OCI-LY3 (cell line): Measurements from ENCODE around the gene KATNAL2.

Source experiments
- CTCF ChIP-seq: fragments of 200-600, 300-600 bp; sonication (generic); IDR thresholded peaks from 2 replicates; pipeline ENCODE4 v1.5.1; 2014; ENCODE audit warnings: antibody characterized with exemption, low read length, low read depth
- EZH2phosphoT487 ChIP-seq: fragments of 200-600 bp; shearing (Covaris generic); IDR thresholded peaks from 2 replicates; pipeline ENCODE4 v1.6.1; 2018; ENCODE audit warnings: antibody characterized with exemption, mixed run types, low read depth

DNA sequence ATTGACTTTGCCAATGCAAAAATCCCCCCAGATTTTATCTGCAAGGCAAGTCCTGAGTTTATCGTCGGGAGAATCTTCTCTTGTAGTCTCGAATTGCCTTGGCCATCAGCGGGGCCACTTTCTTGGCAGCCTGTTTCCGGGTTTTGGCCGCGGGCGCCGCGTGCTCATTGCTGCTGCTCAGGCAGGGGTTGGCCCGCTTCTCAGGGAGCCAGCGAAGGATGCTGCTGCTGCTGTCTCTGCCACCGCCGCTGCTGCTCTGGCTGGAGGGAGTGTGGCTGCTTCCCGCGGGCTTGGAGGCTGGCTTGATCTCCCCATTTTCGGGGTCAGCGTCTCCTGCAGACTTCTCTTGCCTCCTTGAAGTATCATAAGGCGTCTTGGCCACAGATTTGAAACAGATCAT lies 115.5 kb downstream of the KATNAL2 start:
- TF ChIP-seq CTCF = no peak
- no peak for TF ChIP-seq EZH2phosphoT487
